Midbrain (tissue), 1 donor: ENCODE data around the gene MRLN.

Experiments
- DNase-seq: peaks from one replicate; lab custom pipeline; 2025; lab: John Stamatoyannopoulos, UW

Gene MRLN

DNA sequence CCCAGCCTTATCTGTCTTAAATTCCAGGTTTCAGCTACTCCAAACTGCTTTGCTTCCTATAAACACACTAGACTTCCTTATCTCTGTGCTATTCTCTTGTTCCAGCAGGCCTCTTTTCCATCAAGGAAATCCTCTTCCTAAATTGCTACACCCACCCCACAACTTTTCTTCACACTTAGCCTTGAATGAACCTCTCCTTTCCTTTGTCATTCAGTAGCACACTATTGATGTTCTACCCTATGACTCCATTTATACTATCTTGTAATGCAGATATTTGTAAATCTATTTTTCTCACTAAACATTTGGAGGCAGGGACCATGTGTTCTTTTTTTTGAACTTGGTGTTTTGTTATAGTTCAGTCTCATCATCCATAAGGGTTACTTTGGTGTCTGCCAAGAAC, 47.3 kb downstream of the MRLN start:
- DNase-seq: no peak

DNA sequence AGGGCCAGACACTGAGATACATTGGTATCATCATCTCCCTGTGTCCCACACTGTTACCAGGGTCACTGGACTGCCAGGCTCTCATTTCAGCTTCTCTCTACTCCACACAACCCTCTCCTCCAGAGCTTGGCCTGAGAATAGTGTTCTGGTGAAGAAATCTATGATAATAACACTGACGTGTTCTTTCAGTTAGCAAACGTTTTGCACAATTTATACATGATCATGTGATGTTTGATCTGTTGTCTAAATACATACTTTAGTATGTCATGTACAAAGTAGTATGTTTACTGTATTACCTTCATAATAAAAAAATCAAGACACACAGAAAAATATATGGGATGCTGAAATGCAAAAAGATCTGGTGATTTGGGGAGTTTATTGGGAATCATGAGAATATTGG, 48.6 kb downstream of the MRLN start:
- no peak for DNase-seq

DNA sequence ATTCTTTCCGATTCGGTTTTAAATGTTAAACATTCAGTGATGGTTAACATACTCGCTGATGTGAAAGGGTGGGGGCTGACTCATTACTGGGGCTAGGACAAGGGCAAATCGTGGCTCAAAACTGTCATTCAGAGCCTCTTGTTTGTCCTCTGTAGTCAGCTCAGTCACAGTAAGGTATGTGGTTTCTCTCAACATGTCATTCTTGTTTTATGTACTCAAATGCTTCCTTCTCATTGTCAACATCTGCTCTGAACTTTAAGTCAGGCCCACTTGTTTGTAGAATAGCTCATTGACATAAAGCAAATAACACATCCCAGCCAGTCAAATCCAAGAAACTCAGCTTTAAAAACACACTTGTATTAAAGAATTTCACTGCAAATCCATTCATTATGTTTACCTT, 50.9 kb downstream of the MRLN start:
- DNase-seq: no peak

DNA sequence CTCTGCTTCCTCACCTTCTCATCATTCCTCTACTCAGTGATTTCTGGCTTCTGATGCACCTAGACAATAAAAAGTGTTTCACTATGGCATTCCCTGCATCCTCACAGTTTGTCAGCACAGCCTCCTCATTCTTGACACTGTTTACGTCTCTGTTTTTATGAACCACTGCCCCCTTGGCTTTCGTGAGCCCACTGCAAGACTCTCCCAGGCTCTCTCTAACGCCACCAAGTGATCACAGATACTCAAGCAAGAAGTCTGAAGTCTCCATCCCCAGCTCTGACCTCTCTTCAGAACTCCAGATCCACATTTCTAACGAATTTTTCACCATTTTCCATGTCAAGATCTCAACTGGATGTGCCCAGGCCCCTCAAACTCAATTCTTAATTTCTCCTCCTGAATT, 52.5 kb downstream of the MRLN start:
- DNase-seq: no peak

DNA sequence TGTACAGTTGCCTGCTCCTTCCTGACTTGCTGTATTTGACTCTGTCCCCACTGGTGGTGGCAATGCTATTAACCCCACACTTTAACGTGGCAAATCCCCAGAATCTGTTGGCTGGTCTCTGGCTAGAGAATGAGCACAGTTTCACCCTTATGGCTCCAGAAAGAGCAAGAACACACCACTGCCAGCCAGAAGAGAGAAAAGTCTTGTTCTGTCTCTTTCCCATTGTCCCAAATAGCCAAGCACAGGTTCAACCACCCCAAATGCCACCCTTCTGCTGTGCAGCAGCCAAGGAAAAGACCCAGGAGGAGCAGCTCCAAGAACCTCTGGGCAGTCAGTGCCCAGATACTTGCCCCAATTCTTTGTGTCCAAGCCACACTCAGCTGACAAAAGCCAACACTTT, 54.9 kb downstream of the MRLN start:
- peak; percentile 22 for DNase-seq

DNA sequence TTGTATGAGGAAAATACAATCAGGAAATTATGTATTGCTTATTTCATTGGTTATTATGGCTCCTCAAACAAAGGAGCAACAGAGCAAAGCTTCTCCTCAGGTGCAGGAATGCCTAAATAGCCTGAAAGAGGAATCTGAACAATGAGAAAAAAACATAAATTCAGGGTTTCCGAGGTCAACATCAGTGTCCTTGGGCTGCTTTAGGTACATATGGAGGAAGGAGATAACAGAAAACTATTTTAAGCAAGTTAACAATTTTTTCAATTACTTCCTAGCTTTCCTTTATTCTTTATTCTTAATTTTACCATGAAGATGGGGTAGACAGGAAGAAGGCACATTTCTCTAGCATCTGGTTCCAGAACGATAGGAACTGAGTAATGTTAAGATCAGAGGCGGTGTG, 57.6 kb downstream of the MRLN start:
- DNase-seq: no peak

DNA sequence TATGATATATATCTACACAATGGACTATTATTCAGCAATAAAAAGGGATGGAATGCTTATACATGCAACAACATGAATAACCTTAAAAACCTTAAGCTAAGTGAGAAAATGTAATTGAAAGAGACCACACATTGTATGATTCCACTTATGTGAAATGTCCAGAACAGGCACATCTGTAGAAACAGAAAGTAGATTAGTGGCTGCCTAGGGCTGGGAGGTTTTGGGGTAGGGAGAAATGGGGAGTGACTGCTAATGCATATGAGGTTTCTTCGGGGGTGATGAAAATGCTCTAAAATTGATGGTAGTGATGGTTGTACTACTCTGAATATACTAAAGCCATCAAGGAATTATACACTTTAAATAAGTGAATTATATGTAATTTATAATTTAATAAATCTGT, 58.3 kb downstream of the MRLN start:
- DNase-seq: no peak

DNA sequence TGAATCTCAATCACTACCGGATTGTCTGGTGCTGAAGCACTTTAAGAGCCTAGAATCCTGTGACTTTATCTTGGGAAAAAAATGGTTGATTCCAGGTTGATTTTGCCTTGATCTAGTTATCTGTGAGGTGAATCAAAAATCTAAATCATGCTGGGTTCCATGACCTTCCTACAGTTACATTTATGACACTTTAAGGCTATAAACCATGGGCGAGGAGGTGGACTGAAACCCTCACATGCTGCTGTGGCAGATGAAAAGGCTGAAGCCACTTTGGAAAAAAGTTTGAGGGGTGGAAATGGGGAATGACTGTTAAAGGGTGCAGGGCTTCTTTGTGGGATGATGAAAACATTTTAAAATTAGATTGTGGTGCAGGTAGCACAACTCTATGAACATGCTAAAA, 61.1 kb downstream of the MRLN start:
- no peak for DNase-seq

DNA sequence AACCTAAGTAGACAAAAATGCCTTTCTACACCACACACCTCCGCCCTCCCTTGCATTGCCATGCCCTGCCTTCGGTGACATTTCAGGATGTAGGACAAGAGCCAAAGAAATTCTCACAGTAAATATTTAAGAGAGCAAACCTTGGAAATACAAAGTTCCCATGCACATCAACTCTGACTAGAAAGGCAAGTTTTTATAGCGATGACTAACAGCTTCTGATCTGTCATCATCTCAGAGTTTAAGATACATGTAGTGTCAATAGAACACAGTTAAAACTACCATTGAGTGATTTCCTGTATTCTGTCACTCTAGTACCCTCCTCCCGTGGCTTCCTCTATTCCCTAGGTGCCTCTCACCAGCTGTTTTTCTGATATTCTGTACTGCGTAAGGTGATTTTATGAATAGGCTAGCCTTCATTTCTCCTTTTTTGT, 64.3 kb downstream of the MRLN start:
- no peak for DNase-seq

DNA sequence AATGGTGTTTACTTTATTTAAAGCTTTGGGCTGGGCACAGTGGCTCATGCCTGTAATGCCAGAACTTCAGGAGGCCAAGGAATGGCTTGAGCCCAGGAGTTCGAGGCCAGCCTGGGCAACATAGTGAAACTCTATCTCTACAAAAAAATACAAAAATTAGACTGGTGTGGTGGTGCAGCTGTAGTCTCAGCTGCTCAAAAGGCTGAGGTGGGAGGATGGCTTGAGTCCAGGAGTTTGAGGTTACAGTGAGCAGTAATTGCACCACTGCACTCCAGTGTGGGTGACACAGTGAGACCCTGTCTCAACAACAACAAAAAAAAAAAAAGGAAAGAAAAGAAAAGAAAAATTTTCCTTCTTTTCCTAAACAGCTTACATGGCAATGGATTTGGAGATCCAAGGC, 65.6 kb downstream of the MRLN start:
- DNase-seq: no peak
